GM18502 (cell line): ENCODE data around the gene MAGI1.
A peak's percentile ranks its signal among the peaks of the same experiment; 100 is the strongest.

Experiments used
- ATAC-seq: cut with Tn5 transposase; IDR thresholded peaks from one replicate; pipeline ENCODE4 v1.9.1; 2021; ENCODE audit warnings: mild to moderate bottlenecking; ENCODE audit not compliant: unreplicated experiment, poor library complexity

Gene MAGI1

GRCh38 chr3:65979162-65979561, 59.6 kb downstream of the MAGI1 start:
- ATAC-seq, result no peak

- no peak for ATAC-seq
Measured at GRCh38 chr3:65978116-65978515, 60.6 kb downstream of the MAGI1 start.

DNA sequence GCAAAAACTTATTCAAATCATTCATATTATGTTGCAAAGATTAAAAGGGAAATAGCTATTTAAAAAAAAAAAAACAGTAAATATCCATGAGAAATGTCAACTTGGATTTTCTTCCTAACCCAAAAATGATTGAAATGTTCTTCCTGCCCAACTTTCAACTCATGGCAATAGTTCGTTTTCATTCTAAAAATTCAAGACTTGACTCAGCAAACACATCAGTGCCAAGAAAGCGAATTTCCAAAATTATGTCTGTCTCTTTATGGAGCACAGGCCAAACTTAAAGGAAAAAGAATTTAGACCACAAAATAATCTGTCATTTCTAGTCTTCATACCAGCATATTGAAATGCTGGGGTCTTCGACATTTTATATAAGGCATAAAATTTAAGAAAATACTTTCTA, 63.7 kb downstream of the MAGI1 start:
- ATAC-seq, result no peak

DNA sequence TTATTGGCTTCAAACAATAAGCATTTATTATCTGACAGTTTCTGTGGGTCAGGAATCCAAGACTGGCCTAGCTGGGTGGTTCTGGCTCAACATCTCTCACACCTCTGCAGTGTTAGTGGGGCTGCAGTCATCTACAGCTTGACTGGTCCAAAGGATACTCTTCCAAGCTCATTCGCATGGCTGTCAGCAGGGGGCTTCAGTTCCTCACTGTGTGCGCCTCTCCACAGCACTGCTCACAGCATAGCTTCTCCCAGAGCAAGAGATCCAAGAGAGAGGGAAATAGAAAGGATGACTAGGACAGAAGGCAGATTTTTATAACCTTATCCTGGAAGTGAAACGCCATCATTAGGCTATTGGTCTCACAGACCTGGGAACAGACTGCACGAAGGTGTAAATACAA, 64.2 kb downstream of the MAGI1 start:
- ATAC-seq, result no peak

- ATAC-seq, result no peak
Measured at GRCh38 chr3:65972765-65973164, 66.0 kb downstream of the MAGI1 start.

- ATAC-seq, result no peak
Measured at GRCh38 chr3:65971293-65972252, 67.1 kb downstream of the MAGI1 start.

- no peak for ATAC-seq
Measured at GRCh38 chr3:65968996-65969395, 69.7 kb downstream of the MAGI1 start.

GRCh38 chr3:65967451-65967850, 71.3 kb downstream of the MAGI1 start:
- ATAC-seq, result no peak

- no peak for ATAC-seq
Measured at GRCh38 chr3:65964838-65965237, 73.9 kb downstream of the MAGI1 start.

DNA sequence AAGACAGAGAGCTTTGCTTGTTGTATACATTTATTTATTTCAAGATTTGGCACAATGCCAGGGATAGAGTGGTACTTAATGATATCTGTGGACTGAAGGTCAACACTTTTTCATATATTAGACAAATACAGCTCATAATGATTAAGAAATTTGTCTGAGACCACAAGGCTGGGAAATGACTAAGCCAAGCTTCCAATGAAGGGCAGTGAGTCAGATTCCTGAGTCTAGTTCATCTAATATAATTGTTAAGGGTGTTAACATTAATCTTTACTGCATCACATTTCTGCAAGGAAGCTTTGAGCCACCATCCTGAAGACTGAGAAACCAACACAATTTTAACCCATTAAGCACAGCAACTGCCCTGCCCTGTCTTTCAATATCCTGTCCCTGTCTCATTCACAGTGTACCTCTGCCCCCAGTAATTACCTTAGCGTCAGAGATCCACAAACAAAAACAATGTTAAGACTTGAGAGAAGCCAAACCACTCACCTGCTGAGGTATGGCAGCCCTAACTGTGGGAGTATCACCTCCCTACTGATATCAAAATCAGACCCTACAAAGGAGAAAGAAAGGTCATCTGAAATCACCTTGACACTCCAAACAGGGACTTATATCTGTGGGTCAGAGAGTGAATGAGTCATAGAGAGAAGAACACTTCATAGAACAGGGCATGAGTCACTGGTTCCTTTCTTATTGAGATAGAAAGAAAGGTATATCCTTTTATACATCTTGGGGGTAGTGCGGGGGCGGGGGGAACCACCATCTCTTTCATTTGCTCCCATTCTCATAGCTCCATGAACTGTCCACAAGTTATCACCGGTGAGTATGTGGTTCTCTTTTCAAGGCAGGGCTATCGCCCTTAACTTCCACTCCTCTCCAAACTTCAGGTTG, 74.7 kb downstream of the MAGI1 start:
- ATAC-seq, result peak; percentile 99

- no peak for ATAC-seq
Measured at GRCh38 chr3:65961733-65962132, 77.0 kb downstream of the MAGI1 start.

- ATAC-seq, result no peak
Measured at GRCh38 chr3:65961128-65961527, 77.6 kb downstream of the MAGI1 start.

GRCh38 chr3:65960087-65960486, 78.6 kb downstream of the MAGI1 start:
- no peak for ATAC-seq

DNA sequence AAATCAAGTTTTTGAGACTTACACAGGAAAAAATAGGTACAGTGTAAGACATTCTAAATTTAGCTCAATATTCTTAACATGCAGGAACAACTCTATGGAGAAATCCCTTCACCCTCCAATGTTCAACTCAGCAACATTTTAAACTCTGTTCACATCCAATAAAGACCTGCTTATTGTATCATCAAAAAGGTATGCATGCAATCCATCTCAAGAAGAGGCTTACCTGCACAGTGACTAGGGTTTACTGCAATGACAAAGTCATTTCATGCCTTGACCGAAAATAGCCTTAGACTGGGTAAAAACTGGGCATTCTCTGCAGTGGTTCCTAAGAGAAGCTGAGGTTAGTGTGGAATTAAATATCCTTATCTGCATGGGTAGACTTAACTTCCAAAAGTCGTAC, 80.5 kb downstream of the MAGI1 start:
- no peak for ATAC-seq

DNA sequence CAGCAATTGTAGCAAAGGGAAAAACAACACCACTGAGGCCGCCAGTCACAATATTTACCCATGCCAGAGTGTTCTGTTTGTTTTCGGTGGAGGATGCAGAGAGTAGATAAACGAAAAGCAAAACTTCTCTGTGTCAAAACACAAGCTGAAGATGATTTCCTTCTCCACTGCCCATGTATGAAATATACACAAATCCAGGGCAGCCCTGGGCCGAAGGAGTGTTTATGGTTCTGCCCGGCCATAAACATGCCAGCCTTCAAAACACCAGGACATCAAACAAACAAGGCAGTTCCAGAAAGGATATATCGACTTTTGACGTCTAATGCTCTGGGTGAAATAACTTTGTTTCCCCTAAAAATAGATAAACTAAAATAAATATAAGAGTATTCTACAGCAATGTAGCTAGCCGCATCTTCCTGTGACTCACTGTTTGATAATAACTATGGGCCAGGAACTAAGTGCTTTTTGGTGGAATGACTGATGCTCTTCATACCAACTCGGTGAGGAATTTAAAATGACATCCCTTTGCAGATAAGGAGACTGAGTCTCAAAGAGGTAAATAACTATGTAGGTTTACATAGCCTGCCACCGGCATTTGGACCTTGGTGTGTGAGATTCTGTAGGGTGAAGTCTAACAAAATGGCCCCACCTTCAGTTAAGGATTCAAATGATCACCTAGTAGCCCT, 82.8 kb downstream of the MAGI1 start:
- no peak for ATAC-seq

- ATAC-seq, result no peak
Measured at GRCh38 chr3:65953881-65954733, 84.6 kb downstream of the MAGI1 start.

DNA sequence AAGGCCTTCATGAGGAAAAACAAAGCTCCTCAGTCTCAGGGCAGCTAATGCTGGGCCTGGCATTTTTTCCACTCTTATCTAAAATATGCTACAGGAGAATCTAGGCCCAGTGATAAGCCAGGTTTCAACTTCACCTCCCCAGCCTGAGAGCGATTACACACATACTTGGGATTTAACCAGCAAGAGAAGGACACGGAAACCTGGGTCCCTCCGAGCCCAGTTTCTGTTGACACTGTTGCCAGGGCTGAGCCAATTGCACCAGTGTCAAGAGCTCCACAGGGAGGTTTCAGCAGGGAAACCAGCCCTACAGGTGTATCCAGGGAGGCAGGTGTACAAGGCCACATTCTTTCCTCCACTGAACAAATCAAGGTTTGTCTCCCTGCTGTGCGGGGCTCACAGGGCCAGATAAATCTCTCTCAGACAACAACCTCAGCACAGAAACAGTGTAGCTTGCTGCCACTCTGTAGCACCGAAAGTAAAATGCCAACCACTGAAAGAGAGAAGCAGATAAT, 85.4 kb downstream of the MAGI1 start:
- ATAC-seq, result no peak

- no peak for ATAC-seq
Measured at GRCh38 chr3:65952842-65953241, 85.9 kb downstream of the MAGI1 start.

- no peak for ATAC-seq
Measured at GRCh38 chr3:65951836-65952505, 86.7 kb downstream of the MAGI1 start.
